WTC11 (cell line): ENCODE data around the gene FAM50B. TPM values are rescaled to one million over a fixed set of nuclear protein-coding genes. Genes with fewer than 3 reads are reported as not detected.

Experiments used
- ATAC-seq: fragments of 200-7000 bp; cut with Tn5 transposase; 2 replicates; pipeline ENCODE4 v1.10.0; 2021; ENCODE audit warnings: mild to moderate bottlenecking, moderate library complexity
- CTCF ChIA-PET: fragments of 300-600 bp; sonication (Branson Sonifier 250); formaldehyde crosslinking; loops from one replicate; lab custom pipeline; 2021; ENCODE audit warnings: antibody characterized with exemption; lab: Charles Lee
- POLR2A ChIA-PET: fragments of 350-600 bp; sonication (Branson Sonifier 250); formaldehyde crosslinking; loops from one replicate; lab custom pipeline; 2021; ENCODE audit warnings: antibody characterized with exemption; lab: Charles Lee
- DNase-seq: peaks from one replicate; pipeline ENCODE4 v3.0.0; 2021; ENCODE audit warnings: low spot score
- H3K27ac Mint-ChIP-seq: 2 replicates; pipeline ENCODE4 v1.8.0; 2021; ENCODE audit warnings: mixed read lengths
- H3K27me3 Mint-ChIP-seq: 2 replicates; pipeline ENCODE4 v1.8.0; 2021; ENCODE audit warnings: low read depth, mild to moderate bottlenecking, moderate library complexity, mixed read lengths
- H3K36me3 Mint-ChIP-seq: 2 replicates; pipeline ENCODE4 v1.8.0; 2021; ENCODE audit warnings: mixed read lengths
- H3K4me1 Mint-ChIP-seq: 2 replicates; pipeline ENCODE4 v1.8.0; 2022; ENCODE audit warnings: mixed read lengths
- H3K4me3 Mint-ChIP-seq: 2 replicates; pipeline ENCODE4 v1.8.0; 2021; ENCODE audit warnings: mild to moderate bottlenecking, moderate library complexity, mixed read lengths
- H3K9me3 Mint-ChIP-seq: 2 replicates; pipeline ENCODE4 v1.8.0; 2021; ENCODE audit warnings: mixed read lengths
- ARID4B ChIP-seq: sonication (generic); formaldehyde crosslinking; IDR thresholded peaks from 2 replicates; pipeline ENCODE4 v1.8.0; 2023; ENCODE audit warnings: missing genetic modification reagents, mild to moderate bottlenecking, borderline replicate concordance
- ERG ChIP-seq: fragments of 250-450 bp; sonication (Bioruptor Pico); IDR thresholded peaks from 2 replicates; pipeline ENCODE4 v1.8.0; 2021; ENCODE audit warnings: mild to moderate bottlenecking
- FOXK1 ChIP-seq: sonication (generic); formaldehyde crosslinking; IDR thresholded peaks from 2 replicates; pipeline ENCODE4 v1.8.0; 2022; ENCODE audit warnings: mild to moderate bottlenecking, moderate library complexity, missing genetic modification reagents
- FOXP1 ChIP-seq: sonication (generic); formaldehyde crosslinking; IDR thresholded peaks from 2 replicates; pipeline ENCODE4 v1.8.0; 2022; ENCODE audit warnings: missing genetic modification reagents, mild to moderate bottlenecking, moderate library complexity, borderline replicate concordance
- GABPB1 ChIP-seq: sonication (generic); formaldehyde crosslinking; IDR thresholded peaks from 2 replicates; pipeline ENCODE4 v1.8.1; 2023; ENCODE audit warnings: mild to moderate bottlenecking, missing genetic modification reagents
- JUN ChIP-seq: sonication (generic); formaldehyde crosslinking; IDR thresholded peaks from 2 replicates; pipeline ENCODE4 v1.8.0; 2023; ENCODE audit warnings: mild to moderate bottlenecking, missing genetic modification reagents
- MAX ChIP-seq: sonication (generic); formaldehyde crosslinking; IDR thresholded peaks from 2 replicates; pipeline ENCODE4 v1.8.0; 2022; ENCODE audit warnings: mild to moderate bottlenecking, missing genetic modification reagents
- MYBL2 ChIP-seq: sonication (generic); formaldehyde crosslinking; IDR thresholded peaks from 2 replicates; pipeline ENCODE4 v1.8.1; 2023; ENCODE audit warnings: mild to moderate bottlenecking, moderate library complexity, missing genetic modification reagents
- NFATC4 ChIP-seq: fragments of 250-450 bp; sonication (Bioruptor Pico); IDR thresholded peaks from 2 replicates; pipeline ENCODE4 v1.9.0; 2021; ENCODE audit warnings: mild to moderate bottlenecking
- NR3C1 ChIP-seq: sonication (generic); formaldehyde crosslinking; conservative IDR thresholded peaks from 2 replicates; pipeline ENCODE4 v1.8.1; 2023; ENCODE audit warnings: low read depth, mild to moderate bottlenecking, missing genetic modification reagents
- OVOL2 ChIP-seq: fragments of 250-450 bp; sonication (Bioruptor Pico); IDR thresholded peaks from 2 replicates; pipeline ENCODE4 v1.9.0; 2021; ENCODE audit warnings: mild to moderate bottlenecking, borderline replicate concordance
- PRRX2 ChIP-seq: fragments of 250-450 bp; sonication (Bioruptor Pico); IDR thresholded peaks from 2 replicates; pipeline ENCODE4 v1.8.0; 2021; ENCODE audit warnings: mild to moderate bottlenecking
- RELA ChIP-seq: sonication (generic); formaldehyde crosslinking; IDR thresholded peaks from 2 replicates; pipeline ENCODE4 v1.8.1; 2022; ENCODE audit warnings: missing genetic modification reagents, mild to moderate bottlenecking, borderline replicate concordance
- RORB ChIP-seq: fragments of 250-450 bp; sonication (Bioruptor Pico); IDR thresholded peaks from 2 replicates; pipeline ENCODE4 v1.9.0; 2021; ENCODE audit warnings: mild to moderate bottlenecking
- SMAD3 ChIP-seq: sonication (generic); formaldehyde crosslinking; IDR thresholded peaks from 2 replicates; pipeline ENCODE4 v1.8.0; 2022; ENCODE audit warnings: missing genetic modification reagents, mild to moderate bottlenecking, borderline replicate concordance
- SP1 ChIP-seq: sonication (generic); formaldehyde crosslinking; conservative IDR thresholded peaks from 2 replicates; pipeline ENCODE4 v1.8.1; 2022; ENCODE audit warnings: missing genetic modification reagents
- TCF7 ChIP-seq: sonication (generic); formaldehyde crosslinking; IDR thresholded peaks from 2 replicates; pipeline ENCODE4 v1.8.0; 2022; ENCODE audit warnings: mild to moderate bottlenecking, low read depth, missing genetic modification reagents, moderate library complexity
- USF2 ChIP-seq: sonication (generic); formaldehyde crosslinking; IDR thresholded peaks from 2 replicates; pipeline ENCODE4 v1.8.1; 2023; ENCODE audit warnings: mild to moderate bottlenecking, missing genetic modification reagents, moderate library complexity
- ZNF281 ChIP-seq: sonication (generic); formaldehyde crosslinking; IDR thresholded peaks from 2 replicates; pipeline ENCODE4 v1.8.0; 2023; ENCODE audit warnings: mild to moderate bottlenecking, missing genetic modification reagents
- ZNF396 ChIP-seq: fragments of 250-450 bp; sonication (Bioruptor Pico); IDR thresholded peaks from 2 replicates; pipeline ENCODE4 v1.8.0; 2021; ENCODE audit warnings: mild to moderate bottlenecking, moderate library complexity, borderline replicate concordance
- ZNF423 ChIP-seq: fragments of 250-450 bp; sonication (Bioruptor Pico); IDR thresholded peaks from 2 replicates; pipeline ENCODE4 v2.1.2; 2022; ENCODE audit warnings: mild to moderate bottlenecking, moderate library complexity
- total RNA-seq: library from RNA; stranded (reverse); gene quantifications from 3 replicates; pipeline ENCODE4 v1.2.3, GENCODE V29; 2021

FAM50B gene
- total RNA-seq, 1 experiment from 2014 or later = 2.1 TPM

- TF ChIP-seq FOXP1 (CRISPR knock-in tag) = no peak
- TF ChIP-seq MAX (CRISPR knock-in tag) = no peak
- no peak for TF ChIP-seq RORB
- no peak for TF ChIP-seq OVOL2
- no peak for TF ChIP-seq JUN
- TF ChIP-seq SP1 (CRISPR knock-in tag) = no peak
- no peak for TF ChIP-seq ERG (CRISPR knock-in tag)
- no peak for TF ChIP-seq PRRX2 (CRISPR knock-in tag)
- no peak for TF ChIP-seq SMAD3
- TF ChIP-seq NR3C1 (CRISPR knock-in tag) = no peak
- TF ChIP-seq, all 79 proteins: peak for 0
These were observed 9.9 kb upstream of the FAM50B start (continued) for GRCh38 chr6:3838992-3839867.

- H3K4me3 Mint-ChIP-seq = no peak overlapping the region
- ChIA-PET POLR2A (no interaction called here), CTCF (interaction anchor here (0.7 to 2.0 kb wide), 4 partner anchors 8 to 137 kb away, joined by 3 to 35 read pairs (median 5); partner anchors contain the start of gene FAM50B)
- H3K27ac Mint-ChIP-seq = no peak overlapping the region
- no peaks in the 10 kb centered on the region; the same call in 1 of the 2 replicates for H3K27me3 Mint-ChIP-seq
- peaks cover 7% of the 10 kb centered on the region for H3K4me1 Mint-ChIP-seq
- TF ChIP-seq MYBL2 (CRISPR knock-in tag) (no peak), ZNF396 (no peak), TCF7 (no peak), ZNF423 (no peak), GABPB1 (CRISPR knock-in tag) (peak; percentile 71), NFATC4 (CRISPR knock-in tag) (no peak), FOXK1 (CRISPR knock-in tag) (no peak)
- DNase-seq (no peak), ATAC-seq (no peak)
- no peaks in the 10 kb centered on the region for H3K36me3 Mint-ChIP-seq
- no peaks in the 10 kb centered on the region for H3K9me3 Mint-ChIP-seq
These were observed 8.1 kb upstream of the FAM50B start for GRCh38 chr6:3841066-3841454.

GRCh38 chr6:3841711-3842565, 7.2 kb upstream of the FAM50B start:
- ChIA-PET CTCF (interaction anchor here (0.7 to 2.0 kb wide), 3 partner anchors 7 to 136 kb away, joined by 3 to 35 read pairs (median 8); partner anchors contain the start of gene FAM50B), POLR2A (no interaction called here)
- Mint-ChIP-seq H3K9me3 (no peaks in the 10 kb centered on the region), H3K36me3 (no peaks in the 10 kb centered on the region), H3K4me3 (no peak overlapping the region), H3K4me1 (peaks cover 7% of the 10 kb centered on the region), H3K27ac (no peak overlapping the region), H3K27me3 (no peaks in the 10 kb centered on the region; the same call in 1 of the 2 replicates)
- no peak for ATAC-seq
- no peak for DNase-seq
- no peak for TF ChIP-seq RORB
- no peak for TF ChIP-seq ZNF281 (CRISPR knock-in tag)
- TF ChIP-seq RELA (CRISPR knock-in tag) = no peak
- no peak for TF ChIP-seq USF2 (CRISPR knock-in tag)
- no peak for TF ChIP-seq ARID4B (CRISPR knock-in tag)
